HG03342 (cell line): ENCODE measurements around the gene WASF3.
A peak's percentile ranks its signal among the peaks of the same experiment; 100 is the strongest.

ENCODE experiments used
- ATAC-seq: cut with Tn5 transposase; IDR thresholded peaks from one replicate; pipeline ENCODE4 v1.9.1; 2021; ENCODE audit warnings: mild to moderate bottlenecking, moderate library complexity; ENCODE audit not compliant: unreplicated experiment

The WASF3 gene

GRCh38 chr13:26679411-26680122 lies 122.1 kb downstream of the WASF3 start:
- no peak for ATAC-seq

GRCh38 chr13:26680123-26680450 lies 122.6 kb downstream of the WASF3 start:
- no peak for ATAC-seq

DNA sequence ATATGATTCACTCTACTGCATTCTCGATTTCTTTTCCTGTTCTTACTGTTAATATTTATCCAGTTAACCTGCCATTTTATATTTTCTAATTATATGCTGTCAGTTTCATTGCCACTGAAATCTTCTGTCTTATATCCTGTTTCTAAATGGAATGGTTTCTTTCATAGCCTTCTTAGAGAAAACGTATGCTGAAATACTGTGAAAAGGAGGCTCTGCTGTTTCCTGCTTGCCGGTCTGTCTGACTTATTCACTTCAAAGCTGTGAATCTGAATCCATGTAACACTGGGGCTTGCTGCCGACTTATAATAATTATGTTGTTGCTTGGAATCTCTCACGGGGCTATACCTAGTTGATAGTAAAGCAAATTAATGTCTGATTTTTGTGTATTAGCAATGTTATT lies 123.1 kb downstream of the WASF3 start:
- no peak for ATAC-seq

DNA sequence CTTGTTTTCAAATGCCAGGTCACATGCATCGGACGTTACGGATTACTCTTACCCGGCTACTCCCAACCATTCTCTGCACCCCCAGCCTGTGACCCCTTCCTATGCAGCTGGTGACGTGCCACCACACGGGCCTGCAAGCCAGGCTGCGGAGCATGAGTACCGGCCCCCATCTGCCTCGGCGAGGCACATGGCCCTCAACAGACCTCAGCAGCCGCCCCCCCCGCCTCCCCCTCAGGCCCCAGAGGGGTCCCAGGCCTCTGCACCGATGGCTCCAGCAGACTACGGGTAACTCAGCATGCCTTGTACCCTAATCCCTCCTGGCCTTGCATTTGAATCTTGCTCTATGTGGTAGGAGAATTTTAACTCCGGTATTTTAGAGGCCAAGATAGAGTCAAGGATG lies 123.6 kb downstream of the WASF3 start:
- ATAC-seq, result no peak

DNA sequence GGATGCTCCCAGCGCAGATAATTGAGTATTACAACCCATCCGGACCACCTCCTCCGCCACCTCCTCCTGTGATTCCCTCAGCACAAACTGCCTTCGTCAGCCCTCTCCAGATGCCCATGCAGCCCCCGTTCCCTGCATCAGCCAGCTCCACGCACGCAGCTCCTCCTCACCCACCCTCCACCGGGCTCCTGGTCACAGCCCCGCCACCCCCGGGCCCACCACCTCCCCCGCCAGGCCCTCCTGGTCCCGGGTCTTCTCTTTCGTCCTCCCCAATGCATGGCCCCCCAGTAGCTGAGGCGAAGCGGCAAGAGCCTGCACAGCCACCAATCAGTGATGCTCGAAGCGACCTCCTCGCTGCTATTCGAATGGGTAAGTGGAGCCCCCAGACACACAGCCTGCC lies 125.1 kb downstream of the WASF3 start:
- no peak for ATAC-seq

- ATAC-seq, result no peak
These were observed 128.1 kb downstream of the WASF3 start for GRCh38 chr13:26685606-26686005.

- ATAC-seq, result no peak
These were observed 128.8 kb downstream of the WASF3 start for GRCh38 chr13:26686285-26686684.

DNA sequence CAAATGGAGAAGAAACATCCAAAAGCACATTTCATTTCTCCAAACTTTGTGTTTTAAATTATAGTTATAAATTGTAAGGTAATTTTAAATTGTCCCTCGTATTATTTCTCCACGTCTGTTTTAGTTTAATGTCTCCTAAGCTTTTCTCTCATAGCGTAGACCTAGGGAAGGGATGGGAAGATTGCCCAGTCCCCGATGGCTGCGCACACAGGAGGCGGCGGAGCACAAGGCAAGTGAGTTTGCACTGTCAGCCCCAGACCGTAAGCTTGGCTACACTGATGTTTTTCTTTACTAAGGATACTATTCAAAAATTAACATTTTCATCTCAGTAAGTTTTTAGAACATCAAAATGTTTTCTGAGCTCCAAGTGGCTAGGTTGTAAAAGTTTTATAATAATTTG lies 130.8 kb downstream of the WASF3 start:
- no peak for ATAC-seq

DNA sequence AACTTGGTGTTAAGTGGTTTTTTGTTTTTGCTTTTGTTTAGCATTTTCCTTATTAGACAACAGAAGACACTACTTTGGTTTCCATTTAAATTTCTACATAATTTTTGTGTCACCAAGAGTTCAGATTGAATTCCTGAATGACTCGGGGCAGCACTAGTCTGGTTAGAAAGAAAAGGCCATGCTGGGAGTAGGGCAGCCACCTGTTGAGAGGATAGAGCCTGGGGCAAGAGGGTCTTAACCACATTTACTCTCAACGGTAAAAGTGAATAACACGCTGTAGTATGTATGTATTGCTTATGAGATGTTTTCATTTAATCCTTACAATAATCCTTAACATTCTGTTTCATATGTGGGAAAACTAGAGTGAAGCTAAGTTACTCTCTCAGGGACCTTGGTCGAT lies 131.5 kb downstream of the WASF3 start:
- no peak for ATAC-seq

DNA sequence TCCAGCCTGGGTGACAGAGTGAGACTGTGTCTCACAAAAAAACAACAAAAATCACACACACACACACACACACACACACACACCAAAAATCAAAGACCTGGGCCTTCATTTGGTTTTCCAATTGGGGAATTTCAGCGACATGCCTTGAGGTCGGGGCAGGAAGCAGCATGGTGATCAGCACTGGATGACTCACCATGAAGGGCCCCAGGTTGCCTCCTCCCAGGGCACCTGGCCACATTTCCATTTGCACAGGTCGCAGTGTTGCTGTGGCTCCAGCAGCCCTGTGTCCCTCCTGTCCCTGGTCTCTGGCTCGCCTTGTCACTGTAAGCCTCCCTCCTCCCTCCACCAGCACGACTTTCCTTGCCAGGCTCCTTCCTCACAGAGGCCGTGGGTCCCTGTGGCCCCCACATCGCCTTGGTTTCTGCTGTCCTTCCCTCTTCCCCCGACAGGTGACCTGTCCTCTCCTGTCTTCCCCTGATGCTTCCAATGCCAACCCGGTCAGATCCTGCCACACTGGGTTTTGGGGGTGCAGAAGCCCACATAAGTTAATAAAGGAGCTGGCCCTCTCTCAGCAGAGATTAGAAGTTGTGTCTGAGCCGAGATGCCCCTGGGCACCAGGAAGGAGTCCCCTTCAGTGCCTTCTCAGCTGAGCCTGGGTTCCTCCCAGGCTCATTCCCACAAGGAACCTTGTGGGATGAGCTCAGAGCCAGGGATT lies 136.4 kb downstream of the WASF3 start:
- no peak for ATAC-seq

GRCh38 chr13:26694609-26695359 lies 137.3 kb downstream of the WASF3 start:
- ATAC-seq, result no peak

DNA sequence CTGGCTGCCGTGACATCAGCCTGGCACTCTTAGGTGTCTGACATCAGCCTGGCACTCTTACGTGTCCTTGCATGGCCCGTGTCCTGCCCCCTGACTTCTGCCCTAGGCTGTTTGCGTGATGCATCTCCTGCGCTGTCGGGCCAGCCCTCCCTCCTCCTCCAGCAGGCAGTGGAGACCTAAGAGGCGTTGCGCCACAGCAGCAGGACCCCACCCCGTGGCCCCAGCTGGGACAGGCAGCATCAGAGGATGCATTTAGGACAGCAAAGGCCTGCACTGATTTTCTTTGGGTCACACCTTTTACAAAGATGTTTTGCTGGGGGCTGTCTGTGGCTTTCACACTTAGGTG lies 137.8 kb downstream of the WASF3 start:
- no peak for ATAC-seq

GRCh38 chr13:26695891-26696311 lies 138.4 kb downstream of the WASF3 start:
- no peak for ATAC-seq

DNA sequence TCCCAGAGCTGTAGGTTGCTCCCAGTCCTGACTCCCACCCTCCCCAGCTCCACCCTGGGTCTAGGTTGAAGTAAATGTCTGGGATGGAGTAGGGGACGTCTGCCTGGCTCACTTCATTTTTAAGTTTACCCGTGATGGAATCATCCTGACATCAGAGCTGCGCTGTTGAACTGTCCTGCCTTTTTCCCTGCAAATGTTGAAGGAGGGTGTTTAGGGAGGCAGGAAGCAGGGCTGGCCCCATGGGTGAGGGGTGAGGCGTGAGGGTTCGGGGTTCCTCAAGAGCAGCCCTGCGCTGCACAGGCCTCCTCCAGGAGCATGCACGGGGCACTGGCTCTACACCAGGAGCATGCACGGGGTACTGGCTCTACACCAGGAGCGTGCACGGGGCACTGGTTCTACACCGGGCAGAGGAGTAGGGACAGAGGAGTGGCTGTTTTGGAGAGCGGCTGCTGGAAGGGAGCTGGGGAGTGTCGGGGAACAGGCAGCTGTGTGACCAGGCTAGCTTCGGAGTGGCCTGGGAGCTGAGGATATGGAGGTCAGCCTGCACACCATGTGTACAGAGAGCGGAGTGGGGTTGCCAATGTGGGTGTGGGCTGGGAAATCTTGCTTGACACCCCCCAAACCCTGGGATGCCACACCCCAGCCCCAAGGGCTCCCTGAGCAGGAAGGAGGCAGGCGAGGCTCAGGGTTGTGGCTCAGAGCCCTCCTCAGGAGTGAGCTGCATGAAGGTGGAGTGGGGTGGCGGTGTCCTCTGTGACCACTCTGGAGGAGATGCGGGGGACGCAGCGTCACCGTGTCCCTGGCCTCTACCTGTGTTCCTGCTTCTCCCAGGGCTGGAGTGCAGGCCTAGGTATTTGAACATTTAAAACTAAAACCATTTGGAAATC lies 139.8 kb downstream of the WASF3 start:
- ATAC-seq, result no peak

DNA sequence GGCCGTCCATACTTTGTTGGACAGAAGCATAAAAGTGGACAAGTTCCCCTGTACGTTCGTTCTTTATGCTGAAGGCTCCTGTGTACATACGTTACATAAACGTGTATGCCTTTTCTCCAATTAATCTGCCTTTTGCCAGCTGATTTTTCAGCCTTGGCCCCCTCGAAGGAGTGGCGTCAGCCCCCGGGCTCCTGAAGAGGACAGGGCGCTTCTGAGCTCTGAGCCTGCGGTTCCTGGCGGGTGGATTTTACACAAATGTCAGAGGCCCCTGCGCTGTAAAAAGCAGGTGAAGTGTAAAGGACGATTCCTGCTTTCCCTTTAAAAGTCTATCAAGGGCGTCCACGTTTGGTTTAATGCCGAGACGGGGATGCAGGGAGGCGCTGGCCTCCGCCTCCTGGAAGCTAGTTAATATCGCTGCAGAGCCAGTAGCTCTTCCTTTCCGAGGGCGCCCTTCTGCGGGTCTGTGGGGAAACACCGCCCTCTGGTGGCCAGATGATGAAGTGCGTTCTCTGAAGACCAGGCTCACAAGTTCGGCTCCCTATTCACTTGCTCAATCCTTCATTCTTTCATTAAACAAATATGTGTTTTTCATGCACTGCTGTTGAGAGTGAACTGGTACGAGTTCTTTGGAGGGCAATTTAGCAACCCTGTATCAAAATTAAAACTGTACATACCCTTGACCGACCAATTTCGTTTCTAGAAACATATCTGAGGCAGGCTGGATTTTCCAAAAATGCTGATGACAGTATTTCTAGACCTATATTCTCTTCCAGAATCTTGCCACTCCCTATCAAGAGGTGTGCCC lies 141.1 kb downstream of the WASF3 start:
- peak; percentile 69 for ATAC-seq

- ATAC-seq, result no peak
These were observed 141.7 kb downstream of the WASF3 start for GRCh38 chr13:26699197-26699490.

DNA sequence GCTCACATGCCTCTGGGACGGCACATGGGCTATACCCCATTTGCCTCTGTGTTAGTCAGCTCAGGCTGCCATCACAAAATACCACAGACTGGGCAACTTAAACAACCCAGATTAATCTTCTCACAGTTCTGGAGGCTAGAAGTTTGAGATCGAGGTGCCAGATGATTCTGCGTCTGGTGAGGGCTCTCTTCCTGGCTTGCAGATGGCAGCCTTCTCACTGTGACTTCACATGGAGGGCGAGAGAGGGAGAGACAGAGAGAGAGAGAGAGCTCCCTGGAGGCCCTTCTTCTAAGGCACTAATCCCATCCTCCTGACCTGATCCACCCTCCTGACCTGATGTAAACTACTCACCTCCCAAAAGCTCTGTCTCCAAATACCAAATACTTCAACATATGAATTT lies 148.1 kb downstream of the WASF3 start:
- no peak for ATAC-seq

DNA sequence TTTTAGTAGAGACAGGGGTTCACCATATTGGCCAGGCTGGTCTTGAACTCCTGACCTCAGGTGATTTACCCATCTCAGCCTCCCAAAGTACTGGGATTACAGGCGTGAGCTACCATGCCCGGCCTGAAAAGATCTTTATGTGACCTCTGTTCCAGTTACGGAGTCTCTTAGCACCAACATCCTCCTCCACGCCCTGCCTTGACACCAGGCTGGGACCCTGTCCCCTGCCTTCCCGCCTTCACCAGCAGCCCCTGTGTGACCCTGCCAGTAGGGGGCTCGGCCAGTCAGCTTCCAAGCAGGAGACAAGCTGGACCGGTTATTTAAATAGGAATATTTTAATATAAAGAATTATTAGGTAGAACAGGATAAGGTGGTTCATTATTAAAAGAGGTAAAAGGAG lies 148.9 kb downstream of the WASF3 start:
- no peak for ATAC-seq

DNA sequence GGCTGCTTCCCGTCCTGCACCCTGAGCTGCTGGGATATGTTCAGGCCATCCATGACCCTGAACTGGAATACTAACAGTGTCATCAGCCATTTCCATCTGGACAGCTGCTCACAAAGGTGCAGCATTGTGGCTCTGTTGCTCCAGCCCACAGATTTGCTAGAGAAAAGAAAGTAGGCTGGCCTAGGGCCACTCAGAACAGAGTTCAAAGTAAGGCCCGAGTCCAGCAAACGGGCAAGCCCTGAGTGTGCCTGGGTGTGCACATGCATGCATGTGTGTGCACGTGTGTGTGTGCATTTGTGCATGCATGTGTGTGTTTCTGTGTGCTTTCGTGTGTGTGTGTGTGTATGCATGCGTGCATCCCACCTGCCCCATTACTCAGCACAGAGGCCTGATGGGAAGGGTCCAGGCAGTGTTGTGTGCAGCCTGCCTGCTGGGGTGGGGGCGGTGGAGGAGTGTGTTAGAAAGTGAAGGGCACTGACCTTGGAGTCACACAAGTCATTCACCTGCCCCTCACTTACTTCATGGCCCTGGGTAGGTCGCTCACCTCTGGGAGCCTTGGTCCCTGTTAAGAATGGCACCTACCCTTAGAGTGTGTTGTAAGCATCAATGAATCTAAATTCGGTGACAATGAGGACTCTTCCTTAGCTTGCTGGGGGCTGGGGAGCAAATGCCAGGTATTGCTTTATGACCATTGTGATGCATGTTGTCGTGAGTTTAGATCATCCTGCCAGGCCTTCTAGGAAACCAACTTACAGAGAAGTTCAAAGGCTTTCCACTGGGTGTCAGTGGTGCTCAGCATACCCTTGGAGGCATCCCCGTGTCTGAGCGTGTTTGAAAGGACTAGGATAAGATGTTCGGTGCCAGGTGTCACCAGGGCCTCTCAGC lies 149.9 kb downstream of the WASF3 start:
- no peak for ATAC-seq

- no peak for ATAC-seq
These were observed 150.5 kb downstream of the WASF3 start for GRCh38 chr13:26708007-26708297.
